HG02588 (cell line): Measurements from ENCODE around the gene MDM1.

Source experiments
- ATAC-seq: cut with Tn5 transposase; IDR thresholded peaks from one replicate; pipeline ENCODE4 v1.9.1; 2021; ENCODE audit warnings: mild to moderate bottlenecking, moderate library complexity; ENCODE audit not compliant: unreplicated experiment

Gene MDM1

DNA sequence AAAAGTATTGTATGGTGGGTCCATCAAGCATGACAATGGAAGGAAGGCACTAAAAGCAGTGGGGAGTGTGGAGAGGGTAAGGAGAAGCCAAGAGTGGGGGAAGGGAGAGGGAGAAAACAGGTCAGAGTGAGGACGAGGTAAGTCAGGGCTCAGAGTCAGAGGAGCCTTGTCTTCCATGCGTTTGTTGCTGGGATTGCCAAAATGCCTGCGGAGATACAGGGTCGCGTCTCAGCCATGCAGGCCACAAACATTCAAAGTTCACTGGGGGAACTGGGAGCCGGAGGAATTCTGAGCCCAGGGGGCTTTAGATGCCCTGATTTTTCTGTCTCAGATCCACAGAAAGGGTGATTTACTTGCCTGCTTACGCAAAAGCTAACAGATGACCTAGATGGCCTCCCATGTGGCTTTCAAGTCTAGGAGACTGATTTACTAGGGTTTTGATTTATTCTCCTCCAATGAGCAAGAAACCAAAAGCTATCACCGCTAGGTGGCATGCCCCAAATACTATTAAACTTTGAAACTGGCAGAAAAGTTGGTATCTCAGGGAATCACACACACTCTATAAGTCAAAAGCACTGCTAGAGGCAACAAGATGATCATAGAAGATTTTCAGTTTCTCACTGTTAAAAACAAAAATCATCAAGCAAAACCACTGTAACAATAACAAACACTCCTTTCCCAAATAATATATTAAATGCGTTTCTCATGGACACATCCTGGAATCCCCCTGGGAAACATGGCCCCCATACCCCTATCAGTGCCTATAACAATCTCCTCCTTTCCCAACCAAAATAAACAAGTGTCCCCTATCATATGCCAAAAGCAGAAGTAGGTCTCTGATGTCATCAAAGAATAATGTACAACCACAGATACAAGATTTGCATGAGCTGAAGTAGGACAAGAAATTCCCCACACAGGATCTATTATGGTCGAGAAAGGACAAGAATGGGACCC is 26.6 kb upstream of the MDM1 start:
- ATAC-seq: peak; percentile 84

DNA sequence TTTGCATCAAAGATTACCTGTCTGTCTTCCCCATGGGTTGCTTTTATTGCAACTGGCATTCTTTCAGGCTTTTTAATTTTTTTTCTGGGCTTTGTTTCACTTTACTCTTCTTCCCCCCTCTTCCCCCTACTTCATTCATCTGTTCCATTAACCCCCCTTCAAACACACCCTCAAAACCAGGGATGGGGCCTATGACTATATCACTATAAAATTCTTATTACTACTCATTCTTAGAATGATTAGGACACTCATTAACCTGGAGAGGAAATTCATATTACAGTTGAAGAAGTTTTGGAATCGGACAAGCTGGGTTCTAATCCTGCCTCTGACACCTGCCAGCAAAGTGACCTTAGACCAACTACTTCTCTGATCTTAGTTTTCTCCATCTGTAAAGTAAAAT is 24.8 kb upstream of the MDM1 start:
- ATAC-seq: no peak

DNA sequence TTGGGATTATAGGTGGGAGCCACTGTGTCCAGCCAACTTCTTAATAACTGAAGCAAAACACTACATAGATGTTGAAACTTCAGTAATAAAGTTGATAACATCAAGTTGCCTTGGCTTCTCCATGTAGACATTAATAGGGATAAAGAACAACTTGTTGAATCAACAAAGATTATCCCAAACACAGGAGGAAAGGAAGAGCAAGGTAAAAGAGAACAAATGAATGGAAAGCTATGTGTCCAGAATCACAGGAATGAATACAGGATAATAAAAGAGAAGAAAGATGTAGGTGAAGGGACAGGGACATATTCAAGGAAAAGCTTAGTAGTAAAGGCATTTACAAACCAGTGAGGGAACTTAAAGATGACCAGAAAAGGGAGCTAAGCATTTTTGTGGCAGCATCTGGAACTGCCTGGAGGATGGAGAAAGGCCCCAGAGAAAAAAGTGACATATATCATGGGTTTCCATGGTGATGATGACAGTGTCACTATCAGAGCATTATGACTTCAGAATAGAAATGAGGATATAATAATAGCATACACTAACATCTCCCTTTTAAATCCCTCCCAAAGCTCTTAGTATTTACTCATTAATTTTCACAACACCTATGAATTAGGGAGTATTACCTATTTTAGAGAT is 24.0 kb upstream of the MDM1 start:
- ATAC-seq: no peak

DNA sequence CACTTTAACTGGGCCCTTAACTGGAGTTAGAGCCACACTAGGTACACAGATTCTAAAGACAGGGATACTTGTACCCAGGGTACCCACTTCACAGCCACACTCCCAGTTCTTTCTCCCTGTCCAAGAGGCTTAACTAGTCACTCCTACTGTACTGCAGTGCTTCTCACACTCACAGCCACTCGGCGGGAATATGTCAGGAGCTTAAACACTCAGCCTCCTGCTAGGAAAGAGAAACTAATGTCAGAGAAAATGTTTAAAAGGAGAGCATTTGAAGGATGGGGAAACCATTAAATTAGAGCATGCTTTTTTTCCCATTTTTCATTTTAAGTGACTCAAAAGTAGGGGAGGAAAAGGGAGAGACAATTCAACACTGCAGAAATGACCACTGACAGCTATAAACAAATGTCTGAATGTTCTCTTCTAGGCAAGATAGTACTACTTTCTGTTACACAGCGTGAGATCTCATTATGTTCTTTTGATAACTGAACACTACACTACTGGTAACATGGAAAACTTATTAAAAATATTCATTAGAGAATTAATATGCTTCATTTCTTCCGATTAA is 22.9 kb upstream of the MDM1 start:
- ATAC-seq: no peak

DNA sequence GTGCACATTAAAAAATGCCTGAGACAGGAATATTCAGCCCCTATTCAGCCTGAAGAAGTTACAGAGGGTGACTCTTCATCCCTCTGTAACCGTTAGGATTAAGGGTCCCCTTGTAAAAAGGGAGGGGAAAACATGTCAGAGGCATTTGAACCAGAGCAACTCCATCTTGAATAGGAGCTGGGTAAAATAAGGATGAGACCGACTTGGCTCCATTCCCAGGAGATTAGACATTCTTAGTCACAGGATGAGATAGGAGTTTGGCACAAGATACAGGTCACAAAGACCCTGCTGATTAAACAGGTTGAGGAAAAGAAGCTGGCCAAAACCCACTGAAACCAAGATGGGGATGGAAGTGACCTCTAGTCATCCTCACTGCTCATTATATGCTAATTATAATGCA is 19.9 kb upstream of the MDM1 start:
- ATAC-seq: no peak

DNA sequence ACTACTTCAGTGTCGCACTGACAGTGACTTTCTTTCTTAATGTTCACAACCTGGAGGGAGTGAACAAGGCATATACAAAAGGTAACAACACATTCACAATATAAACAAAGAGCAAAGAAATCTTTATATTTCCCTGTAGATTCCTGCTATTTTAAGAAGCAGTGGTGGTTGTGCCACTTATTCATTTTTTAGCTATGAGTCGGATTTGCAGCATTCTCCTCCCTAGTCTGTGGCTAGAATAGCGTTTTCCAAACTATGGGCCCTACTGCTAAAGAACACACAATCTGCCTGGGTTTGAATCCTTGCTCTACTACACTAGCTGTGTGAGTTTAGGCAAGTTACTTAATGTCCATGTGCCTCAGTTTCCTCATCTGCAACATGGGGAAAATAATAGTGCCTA is 18.6 kb upstream of the MDM1 start:
- ATAC-seq: no peak

DNA sequence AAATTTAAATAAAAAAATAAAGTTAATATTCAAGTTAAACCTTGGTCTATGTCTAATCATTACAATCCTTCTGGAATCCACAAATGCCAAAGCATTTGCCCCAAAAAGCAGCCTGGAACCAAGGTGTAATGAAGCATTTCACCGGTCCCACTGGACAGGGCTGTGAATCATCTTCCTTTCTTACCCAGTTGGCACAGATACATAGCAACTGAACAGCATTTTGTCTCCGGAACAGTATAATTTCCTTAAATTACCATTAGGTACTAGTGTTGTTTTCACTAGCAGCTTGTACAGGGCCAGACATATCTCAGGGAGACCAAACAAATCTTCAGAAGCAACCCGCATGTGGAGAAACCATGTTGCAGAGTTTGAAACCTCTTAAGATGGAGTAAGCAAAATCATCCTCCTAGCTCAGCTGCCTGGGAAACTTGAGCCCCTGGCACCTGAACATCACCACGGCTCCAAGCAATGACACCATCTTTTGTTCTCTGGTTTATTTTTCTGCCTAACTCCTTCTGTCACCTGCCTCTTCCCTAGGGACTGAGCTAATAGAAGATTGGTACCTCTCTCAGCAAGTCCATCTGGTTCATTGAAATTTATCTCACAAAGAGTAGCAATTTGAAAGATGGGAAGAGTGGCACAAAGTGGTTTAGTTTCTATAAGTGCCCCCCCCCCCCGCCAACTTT is 17.9 kb upstream of the MDM1 start:
- ATAC-seq: no peak

DNA sequence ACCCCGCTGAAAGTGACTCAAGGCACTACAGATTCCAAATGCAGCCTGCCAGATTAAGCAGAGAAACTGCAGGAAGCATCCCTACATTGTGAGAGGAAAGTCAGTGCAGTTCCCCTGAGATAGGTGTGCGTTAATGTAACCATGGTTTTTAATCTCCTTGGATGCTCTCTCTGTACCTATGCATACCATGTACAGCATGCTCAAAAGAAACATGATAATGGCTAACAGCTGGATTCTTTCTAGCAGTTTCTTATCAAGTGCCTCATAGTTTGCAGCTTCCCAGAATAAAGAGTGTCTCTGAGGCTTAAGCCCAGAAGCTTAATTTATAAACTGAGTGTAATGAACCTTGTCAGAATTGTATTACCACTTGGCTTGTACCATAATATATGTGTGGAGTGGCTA is 17.1 kb upstream of the MDM1 start:
- no peak for ATAC-seq

DNA sequence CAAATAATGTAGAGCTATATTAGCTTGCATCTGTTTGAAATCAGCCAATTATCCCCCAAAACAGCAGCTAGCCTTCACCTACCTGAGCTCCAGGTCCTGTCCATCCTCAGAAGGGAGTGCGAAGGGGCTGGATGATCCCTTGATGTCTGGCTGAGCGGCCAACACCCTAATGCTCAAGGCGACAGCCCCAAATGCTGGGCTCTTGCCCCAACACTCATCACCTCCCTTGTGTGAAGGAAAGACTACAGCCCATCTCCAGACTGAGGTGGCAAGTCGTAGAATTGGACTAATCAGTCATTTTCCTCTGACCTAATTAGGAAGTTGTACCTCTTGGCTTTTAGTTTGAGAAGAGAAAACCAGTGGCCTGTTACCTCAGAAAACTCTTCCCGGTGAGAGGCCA is 16.3 kb upstream of the MDM1 start:
- ATAC-seq: no peak

DNA sequence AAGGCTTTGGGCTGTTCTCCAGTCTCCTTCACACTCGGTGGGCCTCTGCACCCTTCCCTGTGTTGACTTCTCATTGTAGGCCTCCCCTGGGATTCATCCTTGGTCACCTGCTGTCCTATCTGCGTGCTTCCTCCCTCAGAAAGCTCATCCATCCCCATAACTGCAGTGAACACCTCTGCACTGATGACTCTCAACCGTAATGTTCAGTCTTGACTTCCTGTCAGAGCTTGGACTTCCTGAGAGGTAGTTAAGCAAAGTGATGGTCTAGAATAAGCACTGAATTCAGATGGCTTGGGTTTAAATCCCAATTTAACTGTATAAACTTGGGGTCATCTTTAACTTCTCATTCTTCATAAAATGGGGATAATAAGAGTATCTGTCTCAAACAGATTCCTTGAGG is 13.6 kb upstream of the MDM1 start:
- ATAC-seq: no peak

DNA sequence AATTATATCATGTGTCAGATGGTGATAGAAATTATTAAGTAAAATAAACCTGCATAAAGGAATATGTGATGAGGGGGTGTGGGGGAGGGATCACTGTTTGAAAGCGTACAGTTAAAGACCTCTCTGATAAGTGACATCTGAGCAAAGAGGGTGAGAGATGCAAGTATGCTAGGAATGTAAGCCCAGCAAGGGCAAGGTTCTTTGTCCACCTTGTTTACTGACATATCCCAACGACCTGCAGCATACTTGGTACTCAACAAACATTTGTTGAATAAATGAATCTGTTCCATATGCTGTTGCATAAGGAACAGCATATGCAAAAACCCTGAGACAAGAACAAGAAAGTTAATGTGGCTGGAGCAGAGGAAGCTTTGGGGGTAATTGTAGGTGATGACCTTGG is 12.0 kb upstream of the MDM1 start:
- no peak for ATAC-seq

DNA sequence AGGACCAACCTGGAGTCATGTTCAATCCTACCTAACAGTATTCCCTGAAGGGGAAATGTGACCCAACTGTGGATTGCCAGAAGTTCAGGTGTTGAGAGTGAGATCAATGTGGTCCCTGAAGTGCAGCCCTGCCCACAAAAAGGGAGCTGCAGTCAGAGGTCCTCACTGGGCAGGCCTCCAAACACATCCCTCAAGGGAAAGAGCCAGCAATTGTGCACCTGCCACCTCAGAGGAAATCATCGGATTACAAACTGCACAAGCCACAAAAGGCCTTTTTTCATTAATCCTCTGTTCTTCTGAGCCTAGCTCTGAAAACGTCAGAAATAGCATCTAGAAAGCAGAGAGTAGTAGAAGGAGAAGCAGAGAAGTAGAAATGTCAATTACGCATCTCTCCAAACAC is 10.8 kb upstream of the MDM1 start:
- no peak for ATAC-seq

DNA sequence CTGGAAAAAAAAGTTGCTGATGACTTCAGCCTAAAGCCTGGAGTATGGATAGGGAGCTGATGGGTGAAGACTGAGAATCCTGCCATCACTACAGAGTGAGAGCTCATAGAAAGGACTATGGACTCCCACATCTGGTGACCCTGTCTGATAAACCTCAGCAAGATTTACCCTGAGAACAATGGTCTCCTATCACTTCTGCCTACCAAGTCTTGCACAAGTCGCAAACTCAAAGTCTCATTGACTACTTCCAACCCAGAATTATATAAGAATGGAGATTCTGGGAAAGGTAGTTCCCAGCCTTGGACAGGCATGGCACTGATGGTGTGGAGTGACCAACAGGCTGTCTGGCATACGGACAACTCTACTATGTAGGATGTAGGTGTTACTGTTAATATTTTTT is 9.7 kb upstream of the MDM1 start:
- ATAC-seq: no peak

DNA sequence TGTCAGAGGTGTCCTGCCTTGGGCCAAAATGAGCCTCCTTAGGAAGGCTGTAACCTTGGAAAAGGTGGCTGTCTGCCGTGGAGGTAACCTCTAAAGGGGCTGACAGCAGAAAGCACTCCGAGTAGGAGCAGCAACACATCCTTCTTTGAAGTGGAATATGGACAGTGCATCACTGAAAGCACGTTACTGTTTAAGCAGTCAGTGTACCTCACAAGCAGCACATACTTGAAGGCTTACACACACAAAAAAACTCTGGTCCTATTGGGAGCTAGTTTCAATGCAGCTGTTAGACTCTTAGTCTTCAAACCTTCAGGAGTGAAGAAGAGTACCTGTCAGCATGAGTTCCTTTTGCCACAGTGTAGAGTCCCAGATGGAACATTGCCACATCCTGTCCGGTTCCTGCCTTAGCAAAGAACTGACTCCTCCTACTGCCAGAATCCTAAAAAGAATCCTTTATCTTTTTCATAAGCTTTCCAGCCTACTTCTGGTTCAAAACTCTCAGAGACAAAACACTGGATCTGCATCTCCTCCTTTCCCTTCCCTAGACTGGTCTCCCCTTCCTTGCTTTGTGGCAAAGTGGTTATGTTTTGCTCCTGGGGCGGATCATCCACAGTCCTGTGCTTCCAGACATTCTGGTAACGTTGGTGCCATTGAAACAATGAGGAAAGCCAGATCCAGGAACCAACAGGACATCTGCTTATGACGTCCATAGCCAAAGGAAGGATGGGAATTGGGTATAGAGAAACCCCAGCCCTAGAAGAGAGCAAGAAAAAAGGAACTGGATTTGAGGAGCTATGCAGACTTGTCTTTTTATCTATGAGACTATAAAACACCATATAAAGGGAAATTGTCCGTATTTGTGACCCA is 8.5 kb upstream of the MDM1 start:
- no peak for ATAC-seq

DNA sequence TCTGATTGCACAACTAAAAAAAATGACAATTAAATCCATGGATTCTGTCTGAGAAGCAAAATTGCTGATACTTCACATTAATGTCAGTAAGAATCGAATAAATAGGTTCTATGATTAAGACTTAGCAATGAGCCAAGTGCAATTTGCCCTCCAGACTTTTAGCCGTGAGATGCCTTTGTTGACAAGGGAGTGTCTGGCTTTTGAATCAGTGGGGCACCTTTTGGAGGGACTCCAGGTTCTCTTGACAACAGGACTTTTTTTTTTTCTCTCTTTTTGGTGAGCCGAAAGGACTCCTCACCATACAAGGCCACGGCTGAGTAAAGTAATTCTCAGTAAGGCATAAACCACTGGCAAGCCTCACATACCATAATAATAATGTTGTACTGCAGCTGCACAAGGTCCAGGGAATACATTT is 4.7 kb upstream of the MDM1 start:
- ATAC-seq: no peak

DNA sequence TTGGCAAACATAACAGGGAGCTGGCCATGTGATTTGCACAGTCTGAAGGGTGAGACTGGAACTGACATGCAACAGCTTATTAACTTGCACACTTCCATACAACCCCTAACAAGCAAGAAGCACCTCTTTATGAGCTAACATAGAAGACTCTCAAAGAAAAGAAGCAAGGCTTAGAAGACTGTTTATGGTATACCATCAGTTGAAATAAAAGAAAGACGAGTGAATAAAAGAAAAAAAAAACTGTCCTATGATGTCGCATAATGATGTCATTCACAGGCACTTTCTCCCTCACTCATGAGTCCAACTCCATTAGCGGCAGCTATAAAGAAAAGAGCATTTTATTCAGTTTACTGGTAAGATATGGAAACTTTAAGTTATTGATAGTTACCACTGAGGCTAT is 3.3 kb upstream of the MDM1 start:
- ATAC-seq: no peak

DNA sequence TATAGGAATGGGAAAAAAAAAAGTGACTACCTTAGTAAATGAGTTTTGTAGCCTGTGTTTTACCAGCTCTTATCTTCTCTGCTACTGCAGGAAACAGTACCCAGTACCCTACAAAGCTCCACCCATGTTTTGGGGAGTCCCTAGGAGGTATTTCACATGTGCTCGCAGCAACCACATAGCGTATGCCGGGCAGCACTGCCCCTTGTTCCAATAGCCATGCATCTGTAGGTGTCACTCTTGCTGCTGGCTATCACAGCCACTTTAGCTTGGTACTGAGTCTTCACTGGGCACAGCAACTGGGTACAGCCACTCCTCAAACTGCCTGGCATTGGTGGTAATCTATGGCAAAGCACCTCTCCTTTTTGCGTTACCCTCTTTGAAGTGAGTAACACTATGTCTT is 2.0 kb upstream of the MDM1 start:
- ATAC-seq: no peak

DNA sequence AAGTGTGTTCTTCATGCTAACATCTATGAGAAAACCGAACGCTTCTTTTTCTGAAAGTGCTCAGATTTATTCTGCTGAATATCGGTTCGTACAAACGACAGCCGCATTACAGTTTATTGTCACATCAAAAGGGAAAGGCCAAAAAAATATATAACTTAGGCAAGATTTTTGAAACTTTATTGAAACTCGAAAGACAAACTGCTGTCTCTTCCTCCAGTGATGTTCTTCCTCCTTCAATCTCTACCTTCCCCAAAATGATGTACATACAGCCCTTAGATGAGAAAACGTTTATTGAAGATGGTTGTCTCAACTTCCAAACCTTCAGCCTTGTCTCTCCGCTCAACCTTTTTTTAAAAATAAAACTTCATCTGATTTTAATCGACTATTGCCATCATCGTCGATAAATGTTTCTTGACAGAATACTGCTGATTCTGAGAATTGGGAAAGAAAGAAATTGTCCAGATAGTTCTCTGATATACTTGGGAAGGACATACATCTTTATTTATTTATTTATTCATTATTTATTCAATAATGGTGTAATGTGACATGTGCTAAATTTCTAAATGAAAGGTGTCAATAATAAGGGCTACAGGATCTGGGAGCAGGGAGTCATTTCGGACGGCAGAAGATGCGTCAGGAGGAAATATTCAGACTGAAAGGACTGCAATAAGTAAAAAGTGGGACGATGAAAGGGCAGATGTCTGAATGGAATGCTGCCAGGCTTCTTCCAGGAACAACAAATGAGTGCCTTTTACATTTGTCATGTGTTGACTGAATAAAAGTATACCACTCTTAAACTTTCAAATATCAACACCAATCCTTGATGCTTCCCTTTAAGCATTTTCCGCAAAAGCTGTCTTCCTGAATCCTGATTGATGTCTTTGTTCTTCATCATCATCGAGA is 817 bp upstream of the MDM1 start:
- no peak for ATAC-seq

DNA sequence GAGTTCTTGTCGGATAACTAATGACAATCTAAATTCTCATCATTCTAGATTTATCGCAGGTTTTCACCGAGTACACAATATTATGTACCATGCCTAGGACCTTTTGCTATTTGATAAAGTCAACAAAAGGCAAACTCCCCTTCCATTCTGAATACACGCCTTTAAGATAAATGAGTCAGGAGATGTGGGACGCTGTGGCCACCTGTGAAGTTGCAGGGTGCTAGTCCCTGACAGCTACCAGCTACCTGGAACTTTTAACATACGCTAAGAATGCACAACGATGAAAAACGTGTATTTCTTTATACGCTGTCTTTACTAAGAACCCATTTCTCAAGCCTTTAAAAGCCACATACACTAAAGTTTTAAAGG is 678 bp downstream of the MDM1 start:
- no peak for ATAC-seq

DNA sequence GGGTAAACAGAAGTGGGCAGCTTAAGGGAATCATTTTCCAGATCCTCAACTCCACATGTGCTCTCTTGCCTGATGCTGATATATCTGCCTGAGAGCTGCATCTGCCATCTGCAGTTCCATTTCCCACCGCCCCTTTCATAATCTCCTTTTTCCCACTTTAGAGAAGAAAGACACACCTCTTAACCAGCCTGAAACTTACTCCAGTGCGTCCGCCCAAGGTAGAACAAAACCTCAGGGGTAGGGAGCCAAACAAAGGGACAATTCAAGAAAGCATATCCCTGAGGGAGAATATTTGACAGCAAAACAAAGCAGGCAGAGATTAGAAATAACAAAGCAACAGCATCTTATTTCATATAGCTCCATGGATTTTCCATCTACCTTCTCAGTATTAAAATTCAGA is 4.3 kb downstream of the MDM1 start:
- ATAC-seq: no peak
